ENCODE results near the gene WDR75.

- TF ChIP-seq CTCF (IDR thresholded peaks at IDR 0.05) = no peak
- no peak for TF ChIP-seq POLR2A (IDR thresholded peaks at IDR 0.05)
These were observed 83.5 kb downstream of the WDR75 start for GRCh38 chr2:189524746-189525145.

Data from adrenal gland (tissue), 5 donors.